ENCODE results near the gene ARHGAP26. TPM values are rescaled to one million over a fixed set of nuclear protein-coding genes. Genes with fewer than 3 reads are reported as not detected.

ARHGAP26 gene
- total and polyA plus RNA-seq, 4 donors: 5.4 to 52.3 (median 30.4) TPM

DNA sequence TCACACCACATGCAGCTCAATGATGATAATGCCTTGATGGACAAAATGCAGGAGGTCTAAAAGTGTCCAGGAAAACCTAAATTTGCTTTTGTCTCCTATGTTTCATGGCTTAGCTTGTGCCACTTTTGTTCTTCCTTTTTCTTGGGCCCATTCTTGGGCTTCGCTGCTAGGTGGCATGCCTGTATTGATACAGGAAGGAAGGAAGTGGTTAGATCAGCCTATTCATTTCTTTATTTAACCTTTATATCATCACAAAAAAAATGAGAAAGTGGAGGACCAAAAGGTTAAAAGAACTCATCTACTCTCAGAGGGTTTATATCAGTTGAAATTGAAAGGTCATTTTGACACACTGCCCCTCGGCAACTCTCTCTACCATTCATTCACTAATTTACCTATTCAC, 260.2 kb downstream of the ARHGAP26 start:
- H3K4me3 ChIP-seq: no peak overlapping the region
- H3K9me3 ChIP-seq (ENCODE audit: control insufficient read depth in 4 of 4, insufficient read depth in 3 of 4, low read length in 3 of 4): peaks cover 0 to 2% (median 0%) of the 10 kb centered on the region in 4 donors
- DNase-seq (no peak), ATAC-seq (ENCODE audit: insufficient read depth, low FRiP score) (no peak)
- no peak for TF ChIP-seq CTCF (IDR thresholded peaks at IDR 0.05; ENCODE audit: control extremely low read depth, extremely low read depth)
- no peak overlapping the region for H3K9ac ChIP-seq (ENCODE audit: insufficient read depth in 1 of 2, low read length in 2 of 2)
- no peaks in the 10 kb centered on the region for H3K27me3 ChIP-seq (ENCODE audit: control insufficient read depth in 3 of 3, insufficient read depth in 3 of 3, low read length in 2 of 3)
- no peak overlapping the region for H3K27ac ChIP-seq (ENCODE audit: low read depth in 1 of 2, low read length in 1 of 2)
- peaks cover 0 to 2% (median 0%) of the 10 kb centered on the region in 4 donors for H3K36me3 ChIP-seq (ENCODE audit: control insufficient read depth in 4 of 4, insufficient read depth in 4 of 4, low read length in 4 of 4)
- 56 to 57% methylated on average over 2 of the region's 2 CpGs for WGBS, 2 donors
- peaks cover 0 to 5% (median 4%) of the 10 kb centered on the region in 5 donors for H3K4me1 ChIP-seq (ENCODE audit: control insufficient read depth in 5 of 5, insufficient read depth in 5 of 5, low read length in 5 of 5)

DNA sequence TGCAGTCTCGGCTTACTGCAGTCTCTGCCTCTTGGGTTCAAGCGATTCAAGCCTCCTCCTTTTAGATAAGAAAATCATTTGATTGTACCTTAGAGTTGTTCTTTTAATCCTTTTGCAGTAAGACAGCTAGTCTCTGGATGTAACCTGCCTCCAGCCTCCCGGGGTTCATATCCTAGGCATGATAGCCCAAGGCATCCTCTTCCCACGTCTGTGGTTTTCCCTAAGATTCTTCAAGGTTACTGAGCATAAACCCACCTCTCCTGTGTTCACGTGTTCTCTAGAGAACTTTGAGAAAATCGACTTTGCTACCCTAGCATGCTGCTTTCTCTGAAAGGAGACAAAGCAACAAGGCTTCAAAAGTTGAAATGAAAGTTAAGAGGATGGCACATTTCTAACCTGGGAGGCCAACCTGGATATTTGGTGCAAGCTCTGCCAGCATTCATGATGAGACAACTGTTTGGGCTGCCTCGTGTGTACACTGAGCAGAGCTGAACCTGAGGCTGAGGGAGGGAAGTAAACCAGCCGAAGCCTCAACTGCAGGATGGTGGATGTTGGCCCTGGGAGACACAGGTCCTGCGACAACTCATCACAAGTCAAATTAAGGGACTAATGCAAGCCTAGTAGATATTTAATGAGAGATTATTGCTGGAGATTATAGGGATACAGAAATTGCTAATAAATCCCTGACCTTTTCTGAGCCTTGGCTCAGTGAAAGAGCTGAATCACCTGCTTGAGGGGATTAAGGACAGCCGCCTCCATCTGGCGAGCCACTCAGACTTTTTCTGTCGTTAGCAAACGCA, 261.8 kb downstream of the ARHGAP26 start:
- DNase-seq (no peak), ATAC-seq (ENCODE audit: insufficient read depth, low FRiP score) (no peak)
- Histone ChIP-seq H3K4me1 (ENCODE audit: control insufficient read depth in 5 of 5, insufficient read depth in 5 of 5, low read length in 5 of 5) (peaks cover 0 to 5% (median 3%) of the 10 kb centered on the region in 5 donors), H3K4me3 (no peak overlapping the region), H3K27ac (ENCODE audit: low read depth in 1 of 2, low read length in 1 of 2) (no peak overlapping the region), H3K9ac (ENCODE audit: insufficient read depth in 1 of 2, low read length in 2 of 2) (no peak overlapping the region), H3K9me3 (ENCODE audit: control insufficient read depth in 4 of 4, insufficient read depth in 3 of 4, low read length in 3 of 4) (no peaks in the 10 kb centered on the region), H3K27me3 (ENCODE audit: control insufficient read depth in 3 of 3, insufficient read depth in 3 of 3, low read length in 2 of 3) (no peaks in the 10 kb centered on the region), H3K36me3 (ENCODE audit: control insufficient read depth in 4 of 4, insufficient read depth in 4 of 4, low read length in 4 of 4) (peaks cover 0 to 3% (median 1%) of the 10 kb centered on the region in 4 donors)
- WGBS, 2 donors: 92 to 94% methylated on average over 13 of the region's 13 CpGs
- TF ChIP-seq CTCF (IDR thresholded peaks at IDR 0.05; ENCODE audit: control extremely low read depth, extremely low read depth): no peak

- TF ChIP-seq CTCF (IDR thresholded peaks at IDR 0.05; ENCODE audit: control extremely low read depth, extremely low read depth): no peak
- ATAC-seq (ENCODE audit: insufficient read depth, low FRiP score): no peak
- Histone ChIP-seq H3K36me3 (ENCODE audit: control insufficient read depth in 4 of 4, insufficient read depth in 4 of 4, low read length in 4 of 4) (peaks cover 0 to 3% (median 1%) of the 10 kb centered on the region in 4 donors), H3K4me1 (ENCODE audit: control insufficient read depth in 5 of 5, insufficient read depth in 5 of 5, low read length in 5 of 5) (peaks cover 0 to 5% (median 3%) of the 10 kb centered on the region in 5 donors), H3K27me3 (ENCODE audit: control insufficient read depth in 3 of 3, insufficient read depth in 3 of 3, low read length in 2 of 3) (no peaks in the 10 kb centered on the region), H3K9ac (ENCODE audit: insufficient read depth in 1 of 2, low read length in 2 of 2) (no peak overlapping the region), H3K9me3 (ENCODE audit: control insufficient read depth in 4 of 4, insufficient read depth in 3 of 4, low read length in 3 of 4) (no peaks in the 10 kb centered on the region), H3K27ac (ENCODE audit: low read depth in 1 of 2, low read length in 1 of 2) (no peak overlapping the region), H3K4me3 (no peak overlapping the region)
- 70 to 78% methylated on average over 1 of the region's 1 CpG for WGBS, 2 donors
- DNase-seq: no peak
These were observed 262.3 kb downstream of the ARHGAP26 start for GRCh38 chr5:143032581-143032836.

Data from lung (tissue), 12 donors.